Endothelial cell (in vitro differentiated cells): ENCODE results near the gene GRB10. TPM values are rescaled to one million over a fixed set of nuclear protein-coding genes. Genes with fewer than 3 reads are reported as not detected.

Source experiments
- DNase-seq: peaks from one replicate; pipeline ENCODE4 v3.0.0; 2021; ENCODE audit warnings: low spot score
- H3K27ac Mint-ChIP-seq: one replicate; pipeline ENCODE4 v1.8.0; 2021; ENCODE audit warnings: mixed read lengths, inconsistent platforms; ENCODE audit not compliant: unreplicated experiment
- H3K27me3 Mint-ChIP-seq: one replicate; pipeline ENCODE4 v1.8.0; 2021; ENCODE audit warnings: mild to moderate bottlenecking, moderate library complexity, mixed read lengths, inconsistent platforms; ENCODE audit not compliant: unreplicated experiment
- H3K36me3 Mint-ChIP-seq: one replicate; pipeline ENCODE4 v1.8.0; 2021; ENCODE audit warnings: mild to moderate bottlenecking, low read depth, mixed read lengths, inconsistent platforms; ENCODE audit not compliant: unreplicated experiment
- H3K4me1 Mint-ChIP-seq: one replicate; pipeline ENCODE4 v1.8.0; 2021; ENCODE audit warnings: mild to moderate bottlenecking, mixed read lengths, inconsistent platforms; ENCODE audit not compliant: unreplicated experiment
- H3K4me3 Mint-ChIP-seq: one replicate; pipeline ENCODE4 v1.8.0; 2021; ENCODE audit warnings: mild to moderate bottlenecking, mixed read lengths, inconsistent platforms; ENCODE audit not compliant: unreplicated experiment
- H3K9me3 Mint-ChIP-seq: one replicate; pipeline ENCODE4 v1.8.0; 2021; ENCODE audit warnings: mixed read lengths, inconsistent platforms; ENCODE audit not compliant: unreplicated experiment
- total RNA-seq: library from RNA; stranded (reverse); fragmentation: NEBNext Ultra II Directional; extraction: Animal tissue kit (Norgen Biotek cat#: 25700); gene quantifications from one replicate; pipeline ENCODE4 v1.2.1, GENCODE V29; 2021; ENCODE audit not compliant: unreplicated experiment
- TF ChIP-seq, protein P1 (sequence below): fragments of 200-600 bp; sonication (generic); IDR thresholded peaks from one replicate; pipeline ENCODE4 v1.5.0; 2021; ENCODE audit warnings: antibody characterized with exemption; ENCODE audit not compliant: unreplicated experiment

Gene GRB10
- total RNA-seq, 1 donor from 2014 or later: 164 TPM

- no peaks in the 10 kb centered on the region for H3K4me1 Mint-ChIP-seq
- H3K27me3 Mint-ChIP-seq: peaks cover 6% of the 10 kb centered on the region
- TF ChIP-seq, protein P1, sequence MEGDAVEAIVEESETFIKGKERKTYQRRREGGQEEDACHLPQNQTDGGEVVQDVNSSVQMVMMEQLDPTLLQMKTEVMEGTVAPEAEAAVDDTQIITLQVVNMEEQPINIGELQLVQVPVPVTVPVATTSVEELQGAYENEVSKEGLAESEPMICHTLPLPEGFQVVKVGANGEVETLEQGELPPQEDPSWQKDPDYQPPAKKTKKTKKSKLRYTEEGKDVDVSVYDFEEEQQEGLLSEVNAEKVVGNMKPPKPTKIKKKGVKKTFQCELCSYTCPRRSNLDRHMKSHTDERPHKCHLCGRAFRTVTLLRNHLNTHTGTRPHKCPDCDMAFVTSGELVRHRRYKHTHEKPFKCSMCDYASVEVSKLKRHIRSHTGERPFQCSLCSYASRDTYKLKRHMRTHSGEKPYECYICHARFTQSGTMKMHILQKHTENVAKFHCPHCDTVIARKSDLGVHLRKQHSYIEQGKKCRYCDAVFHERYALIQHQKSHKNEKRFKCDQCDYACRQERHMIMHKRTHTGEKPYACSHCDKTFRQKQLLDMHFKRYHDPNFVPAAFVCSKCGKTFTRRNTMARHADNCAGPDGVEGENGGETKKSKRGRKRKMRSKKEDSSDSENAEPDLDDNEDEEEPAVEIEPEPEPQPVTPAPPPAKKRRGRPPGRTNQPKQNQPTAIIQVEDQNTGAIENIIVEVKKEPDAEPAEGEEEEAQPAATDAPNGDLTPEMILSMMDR: no peak
- H3K9me3 Mint-ChIP-seq: no peaks in the 10 kb centered on the region
- H3K27ac Mint-ChIP-seq: no peak overlapping the region
- peaks cover 52% of the 10 kb centered on the region for H3K36me3 Mint-ChIP-seq
- H3K4me3 Mint-ChIP-seq: no peak overlapping the region
- DNase-seq: no peak
These were observed 169.2 kb downstream of the GRB10 start for GRCh38 chr7:50613473-50613872.

DNA sequence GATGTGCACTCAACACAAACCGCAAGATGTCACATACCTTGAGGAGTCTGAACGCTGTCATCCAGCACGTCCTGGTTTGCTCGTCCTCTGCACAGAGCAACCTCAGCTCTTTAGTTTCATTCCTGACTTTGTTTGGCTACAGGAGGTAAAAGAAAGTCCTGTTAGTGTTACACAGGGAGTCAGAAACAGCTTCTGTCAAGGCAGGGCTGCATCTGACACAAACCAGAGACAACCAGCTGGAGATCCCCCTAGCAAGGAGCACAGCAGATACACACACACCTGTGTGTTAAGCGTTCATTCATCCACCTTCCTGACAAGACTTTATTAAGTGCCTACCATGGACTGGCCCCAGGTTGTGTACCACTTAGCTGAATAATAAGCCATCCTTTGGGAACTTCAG lies 170.0 kb downstream of the GRB10 start:
- TF ChIP-seq, protein P1: no peak
- no peak for DNase-seq
- Mint-ChIP-seq H3K36me3 (peaks cover 53% of the 10 kb centered on the region), H3K27me3 (peaks cover 6% of the 10 kb centered on the region), H3K27ac (peak overlapping the region; percentile 52), H3K4me1 (no peaks in the 10 kb centered on the region), H3K9me3 (no peaks in the 10 kb centered on the region), H3K4me3 (peak overlapping the region; percentile 69)

DNA sequence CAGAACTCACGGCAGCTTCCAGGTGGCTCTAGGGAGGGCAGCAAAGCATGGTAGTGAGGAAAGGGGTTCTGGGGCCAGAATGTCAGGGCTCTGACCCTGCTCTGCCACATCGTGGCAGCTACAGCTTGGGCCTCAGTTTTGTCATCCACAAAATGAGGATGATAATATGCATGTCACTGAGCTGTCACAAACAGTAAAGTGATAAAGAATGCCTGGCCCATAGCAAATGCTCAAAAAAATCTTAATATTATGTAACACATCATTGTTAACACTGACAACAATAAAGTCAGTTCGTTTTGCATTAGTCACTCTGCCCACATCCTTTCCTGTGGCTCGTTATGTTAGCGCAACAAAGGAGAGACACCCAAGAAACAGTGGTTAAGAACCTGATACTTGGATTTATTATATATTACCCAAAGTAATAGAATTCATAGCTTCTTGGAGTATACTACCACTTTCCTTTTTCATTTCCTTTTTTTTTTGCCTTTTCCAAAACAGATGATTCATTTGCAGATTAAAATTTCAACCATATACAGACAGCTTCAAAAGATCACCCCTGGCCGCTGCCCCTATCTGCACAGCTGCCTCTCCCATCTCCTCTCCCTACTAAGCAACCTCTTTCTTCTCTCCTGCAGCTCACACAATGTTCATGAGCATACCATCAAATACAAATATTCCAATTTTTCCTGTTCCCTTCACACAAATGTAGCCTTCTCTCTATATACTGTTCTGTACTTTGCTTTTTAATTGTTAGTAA lies 172.0 kb downstream of the GRB10 start:
- no peak for DNase-seq
- Mint-ChIP-seq H3K9me3 (no peaks in the 10 kb centered on the region), H3K27ac (no peak overlapping the region), H3K27me3 (peaks cover 7% of the 10 kb centered on the region), H3K4me3 (no peak overlapping the region), H3K4me1 (no peaks in the 10 kb centered on the region), H3K36me3 (peaks cover 56% of the 10 kb centered on the region)
- TF ChIP-seq, protein P1: no peak

GRCh38 chr7:50608196-50608906 lies 174.3 kb downstream of the GRB10 start:
- Mint-ChIP-seq H3K27ac (no peak overlapping the region), H3K9me3 (no peaks in the 10 kb centered on the region), H3K4me3 (no peak overlapping the region), H3K4me1 (no peaks in the 10 kb centered on the region), H3K27me3 (peaks cover 7% of the 10 kb centered on the region), H3K36me3 (peaks cover 50% of the 10 kb centered on the region)
- DNase-seq: no peak
- TF ChIP-seq, protein P1: no peak
